ENCODE results near the gene CREB3L4.

DNA sequence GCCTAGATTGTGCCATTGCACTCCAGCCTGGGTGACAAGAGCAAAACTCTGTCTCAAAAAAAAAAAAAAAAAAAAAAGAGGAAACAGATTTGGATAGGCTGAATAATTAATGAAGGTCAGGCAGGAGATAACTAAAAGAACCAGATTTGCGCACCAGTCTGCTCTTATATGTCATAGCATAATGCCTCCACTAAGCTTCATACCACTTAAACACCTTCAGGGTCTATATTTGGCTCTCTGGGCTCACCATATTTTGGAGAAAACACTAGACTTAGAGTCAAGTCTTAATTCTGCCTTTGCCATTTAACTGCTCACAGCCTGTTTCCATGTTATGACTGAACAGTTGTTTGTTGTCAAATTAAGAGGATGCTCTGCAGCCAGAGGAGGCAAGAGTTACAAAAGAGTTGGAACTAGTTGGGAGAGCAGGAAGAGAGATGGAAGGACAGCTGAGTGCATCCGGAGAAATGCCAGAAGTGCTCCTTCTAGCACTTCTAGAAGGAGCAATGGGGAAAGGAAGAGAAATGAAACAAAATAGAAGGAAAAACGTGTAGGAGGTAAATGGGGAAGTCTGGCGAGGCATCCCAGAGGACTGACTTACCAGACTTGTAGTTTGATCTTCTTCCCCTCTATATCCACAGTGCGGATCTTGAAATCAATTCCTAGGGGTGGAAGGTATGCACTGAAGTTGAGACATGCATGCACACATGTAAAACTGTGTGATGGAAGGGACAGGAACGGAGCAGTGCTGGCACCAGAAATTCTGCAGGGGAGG, 16.6 kb downstream of the CREB3L4 start:
- no peak for TF ChIP-seq EZH2 (IDR thresholded peaks at IDR 0.05; ENCODE audit: insufficient read depth, poor library complexity, severe bottlenecking)
- no peak for TF ChIP-seq EZH2phosphoT487 (IDR thresholded peaks at IDR 0.05; ENCODE audit: insufficient read depth, low read depth)

Measured in GM23248 (cell line).